ENCODE results near the gene CHST14. TPM values are rescaled to one million over a fixed set of nuclear protein-coding genes. Genes with fewer than 3 reads are reported as not detected.

The CHST14 gene
- total RNA-seq, 1 donor: 14.2 TPM

GRCh38 chr15:40468898-40469331 lies 1.9 kb upstream of the CHST14 start:
- no peak for DNase-seq (ENCODE audit: low read depth)
- TF ChIP-seq, protein P1, sequence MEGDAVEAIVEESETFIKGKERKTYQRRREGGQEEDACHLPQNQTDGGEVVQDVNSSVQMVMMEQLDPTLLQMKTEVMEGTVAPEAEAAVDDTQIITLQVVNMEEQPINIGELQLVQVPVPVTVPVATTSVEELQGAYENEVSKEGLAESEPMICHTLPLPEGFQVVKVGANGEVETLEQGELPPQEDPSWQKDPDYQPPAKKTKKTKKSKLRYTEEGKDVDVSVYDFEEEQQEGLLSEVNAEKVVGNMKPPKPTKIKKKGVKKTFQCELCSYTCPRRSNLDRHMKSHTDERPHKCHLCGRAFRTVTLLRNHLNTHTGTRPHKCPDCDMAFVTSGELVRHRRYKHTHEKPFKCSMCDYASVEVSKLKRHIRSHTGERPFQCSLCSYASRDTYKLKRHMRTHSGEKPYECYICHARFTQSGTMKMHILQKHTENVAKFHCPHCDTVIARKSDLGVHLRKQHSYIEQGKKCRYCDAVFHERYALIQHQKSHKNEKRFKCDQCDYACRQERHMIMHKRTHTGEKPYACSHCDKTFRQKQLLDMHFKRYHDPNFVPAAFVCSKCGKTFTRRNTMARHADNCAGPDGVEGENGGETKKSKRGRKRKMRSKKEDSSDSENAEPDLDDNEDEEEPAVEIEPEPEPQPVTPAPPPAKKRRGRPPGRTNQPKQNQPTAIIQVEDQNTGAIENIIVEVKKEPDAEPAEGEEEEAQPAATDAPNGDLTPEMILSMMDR (IDR thresholded peaks at IDR 0.05; ENCODE audit: insufficient read depth, low read depth, low read length): no peak
- no peak overlapping the region for H3K4me3 ChIP-seq (ENCODE audit: low read depth, low read length)

- TF ChIP-seq, protein P1 (IDR thresholded peaks at IDR 0.05; ENCODE audit: insufficient read depth, low read depth, low read length): no peak
- DNase-seq (ENCODE audit: low read depth): no peak
- peak overlapping the region; percentile 77 for H3K4me3 ChIP-seq (ENCODE audit: low read depth, low read length)
Observed at GRCh38 chr15:40469776-40470390, 901 bp upstream of the CHST14 start.

GRCh38 chr15:40471105-40471807 lies 472 bp downstream of the CHST14 start:
- peak overlapping the region; percentile 77 for H3K4me3 ChIP-seq (ENCODE audit: low read depth, low read length)
- peak; percentile 19 for DNase-seq (ENCODE audit: low read depth)
- TF ChIP-seq, protein P1 (IDR thresholded peaks at IDR 0.05; ENCODE audit: insufficient read depth, low read depth, low read length): no peak

DNA sequence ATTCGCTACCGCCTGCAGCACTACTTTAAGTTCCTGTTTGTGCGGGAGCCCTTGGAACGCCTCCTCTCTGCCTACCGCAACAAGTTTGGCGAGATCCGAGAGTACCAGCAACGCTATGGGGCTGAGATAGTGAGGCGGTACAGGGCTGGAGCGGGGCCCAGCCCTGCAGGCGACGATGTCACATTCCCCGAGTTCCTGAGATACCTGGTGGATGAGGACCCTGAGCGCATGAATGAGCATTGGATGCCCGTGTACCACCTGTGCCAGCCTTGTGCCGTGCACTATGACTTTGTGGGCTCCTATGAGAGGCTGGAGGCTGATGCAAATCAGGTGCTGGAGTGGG lies 995 bp downstream of the CHST14 start:
- H3K4me3 ChIP-seq (ENCODE audit: low read depth, low read length): peak overlapping the region; percentile 77
- no peak for DNase-seq (ENCODE audit: low read depth)

DNA sequence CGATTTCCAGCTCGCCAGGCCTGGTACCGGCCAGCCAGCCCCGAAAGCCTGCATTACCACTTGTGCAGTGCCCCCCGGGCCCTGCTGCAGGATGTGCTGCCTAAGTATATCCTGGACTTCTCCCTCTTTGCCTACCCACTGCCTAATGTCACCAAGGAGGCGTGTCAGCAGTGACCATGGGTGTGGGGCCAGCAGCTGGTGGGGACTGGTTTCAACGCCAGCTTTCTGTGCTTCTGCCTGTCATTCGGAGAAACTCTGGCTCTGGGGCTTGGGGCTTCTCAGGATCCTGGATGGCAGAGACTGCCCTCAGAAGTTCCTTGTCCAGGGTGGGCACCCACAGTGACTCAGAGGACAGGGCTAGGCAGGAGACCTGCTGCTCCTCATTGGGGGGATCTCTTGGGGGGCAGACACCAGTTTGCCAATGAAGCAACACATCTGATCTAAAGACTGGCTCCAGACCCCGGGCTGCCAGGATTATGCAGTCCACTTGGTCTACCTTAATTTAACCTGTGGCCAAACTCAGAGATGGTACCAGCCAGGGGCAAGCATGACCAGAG lies 1.5 kb downstream of the CHST14 start:
- DNase-seq (ENCODE audit: low read depth): no peak
- TF ChIP-seq, protein P1 (IDR thresholded peaks at IDR 0.05; ENCODE audit: insufficient read depth, low read depth, low read length): no peak
- H3K4me3 ChIP-seq (ENCODE audit: low read depth, low read length): peak overlapping the region; percentile 77

More for the DNA sequence above, 995 bp downstream of the CHST14 start:
- TF ChIP-seq, protein P1 (IDR thresholded peaks at IDR 0.05; ENCODE audit: insufficient read depth, low read depth, low read length): no peak

DNA sequence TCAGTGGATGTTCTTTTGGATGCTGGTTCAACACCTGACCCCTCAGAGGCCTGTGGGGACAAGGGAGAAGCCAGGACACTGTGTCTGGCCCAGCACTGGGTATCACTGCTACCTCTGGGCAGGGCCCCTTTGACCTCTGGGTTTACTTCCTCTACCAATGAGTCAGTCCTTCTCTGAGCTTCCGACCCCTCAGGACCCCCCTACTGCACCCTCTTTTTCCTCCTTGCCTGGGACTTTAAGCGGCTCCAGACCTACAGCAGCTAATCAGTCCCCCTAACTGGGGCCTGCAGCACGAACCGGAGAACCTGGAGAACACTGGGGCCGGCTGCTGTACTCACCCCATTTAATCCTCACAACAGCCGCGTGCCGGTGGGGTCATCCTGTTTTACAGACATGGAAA lies 3.8 kb downstream of the CHST14 start:
- TF ChIP-seq, protein P1 (IDR thresholded peaks at IDR 0.05; ENCODE audit: insufficient read depth, low read depth, low read length): no peak
- no peak for DNase-seq (ENCODE audit: low read depth)
- no peak overlapping the region for H3K4me3 ChIP-seq (ENCODE audit: low read depth, low read length)

Measured in fibroblast of villous mesenchyme (primary cell).